HG03066 (cell line): ENCODE results near the gene CYP3A5.
A peak's percentile ranks its signal among the peaks of the same experiment; 100 is the strongest.

Experiments used
- ATAC-seq: cut with Tn5 transposase; IDR thresholded peaks from one replicate; pipeline ENCODE4 v1.9.1; 2021; ENCODE audit warnings: low read depth; ENCODE audit not compliant: unreplicated experiment

The CYP3A5 gene

DNA sequence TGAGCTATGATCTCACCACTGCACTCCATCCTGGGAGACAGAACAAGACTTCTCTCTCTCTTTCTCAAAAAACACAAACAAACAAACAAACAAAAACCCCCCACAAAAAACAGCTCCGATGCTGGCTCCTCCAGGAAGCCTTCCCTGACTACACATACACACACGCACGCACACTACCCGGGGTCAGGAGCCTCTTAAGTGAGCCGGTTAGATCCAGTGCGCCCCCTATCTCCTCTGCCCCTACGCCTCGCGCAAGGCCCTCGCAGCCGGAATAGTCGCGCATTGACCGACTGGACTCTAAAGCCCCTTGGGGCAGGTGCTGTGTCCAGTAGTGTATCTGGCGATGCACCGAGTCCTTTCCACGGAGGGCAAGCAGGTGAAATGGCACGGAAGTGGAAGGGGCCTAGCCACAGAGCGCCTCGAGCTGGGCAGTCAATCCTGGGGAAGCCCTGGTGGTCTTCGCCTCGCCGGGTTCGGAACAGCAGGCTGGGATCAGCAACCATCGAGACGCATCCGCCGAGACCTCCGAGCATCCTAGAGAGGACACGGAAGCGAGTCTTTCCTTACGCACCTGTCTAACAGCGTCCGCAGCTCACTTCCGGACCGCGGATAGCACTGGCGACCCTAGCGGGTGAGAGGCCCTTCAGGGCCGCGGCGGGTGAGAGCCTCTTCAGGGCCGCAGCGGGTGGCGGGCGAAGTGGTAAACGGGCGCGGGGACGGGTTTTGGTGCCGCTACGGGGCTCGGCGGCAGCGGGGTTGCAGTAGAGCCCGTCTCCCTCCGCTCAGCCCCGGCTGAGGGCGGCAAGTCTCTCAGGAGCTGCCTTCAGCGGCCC lies 63.2 kb downstream of the CYP3A5 start, which contains the start of gene ZSCAN25:
Gene ZSCAN25 (plus strand): TSS at position 588 of the 833 bp plus-strand sequence. CDS start 2,661 bp downstream, outside the sequence.
- ATAC-seq = peak; percentile 83

DNA sequence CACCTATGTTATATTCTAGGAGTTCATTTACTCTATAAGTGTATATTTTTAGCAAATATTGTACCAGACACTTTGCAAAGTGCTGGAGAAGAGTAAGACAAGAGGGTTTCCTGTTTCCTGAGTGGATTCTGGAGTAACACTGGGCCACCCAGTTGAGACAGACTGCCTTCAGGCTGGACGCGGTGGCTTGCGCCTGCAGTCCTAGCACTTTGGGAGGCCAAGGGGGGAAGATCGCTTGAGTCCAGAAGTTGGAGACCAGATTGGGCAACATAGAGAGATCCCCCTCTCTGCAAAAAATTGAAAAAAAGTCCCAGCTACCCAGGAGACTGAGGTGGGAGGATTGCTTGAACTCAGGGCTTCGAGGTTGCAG lies 63.8 kb downstream of the CYP3A5 start:
- ATAC-seq = no peak

DNA sequence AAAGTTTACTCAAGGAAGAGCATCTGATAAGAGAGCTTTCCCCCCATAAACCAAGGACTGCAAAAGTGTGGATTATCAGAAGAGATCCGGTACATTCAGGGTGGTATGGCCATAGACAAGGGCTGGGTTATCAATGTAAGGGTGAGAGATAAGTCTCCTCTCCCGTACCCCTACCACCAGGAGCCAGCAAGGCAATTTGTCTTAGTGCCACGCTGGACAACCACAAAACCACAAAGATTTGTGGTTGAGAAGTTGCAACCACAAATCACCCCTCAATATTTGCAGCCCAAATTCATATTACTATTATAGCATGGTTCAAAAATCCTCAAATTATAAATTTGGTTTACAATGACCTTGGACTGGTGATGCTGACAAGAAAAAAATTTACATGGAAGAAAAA lies 65.3 kb downstream of the CYP3A5 start:
- no peak for ATAC-seq

DNA sequence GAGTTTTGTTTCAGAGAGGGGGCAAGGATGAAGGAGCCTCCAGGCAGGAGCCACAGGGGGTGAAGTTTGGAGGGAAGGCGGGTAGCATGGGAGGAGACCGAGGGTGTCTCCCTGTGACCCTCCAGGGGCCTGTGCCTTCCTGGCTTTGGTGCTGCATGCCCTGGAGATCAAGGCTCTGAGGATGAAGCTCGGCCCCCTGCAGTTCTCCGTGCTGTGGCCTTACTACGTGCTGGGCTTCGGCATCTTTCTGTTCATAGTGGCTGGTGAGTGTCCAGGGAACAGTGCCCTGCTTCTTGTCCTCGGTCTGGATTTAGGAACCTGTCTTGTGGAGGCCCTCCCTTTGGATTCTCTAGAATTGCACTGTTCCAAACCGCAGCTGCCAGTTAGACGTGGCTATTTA lies 72.2 kb downstream of the CYP3A5 start:
- no peak for ATAC-seq

DNA sequence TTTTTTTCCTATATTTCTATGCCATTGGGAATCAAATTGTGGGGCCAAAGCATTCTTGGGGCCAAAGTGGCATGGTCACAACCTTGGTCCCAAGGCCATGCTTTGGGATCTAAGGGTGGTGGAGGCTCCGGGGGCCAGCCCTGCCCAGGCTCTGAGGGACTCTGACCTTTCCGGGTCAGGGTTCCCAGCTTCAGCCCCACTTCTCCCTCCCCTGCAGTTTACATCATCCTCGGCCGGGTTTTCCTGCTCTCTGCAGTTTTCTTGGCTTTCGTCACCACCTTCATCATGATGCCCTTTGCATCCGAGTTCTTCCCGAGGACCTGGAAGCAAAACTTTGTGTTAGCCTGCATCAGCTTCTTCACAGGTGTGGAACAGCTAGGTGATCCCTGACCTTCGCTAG lies 73.3 kb downstream of the CYP3A5 start:
- no peak for ATAC-seq

DNA sequence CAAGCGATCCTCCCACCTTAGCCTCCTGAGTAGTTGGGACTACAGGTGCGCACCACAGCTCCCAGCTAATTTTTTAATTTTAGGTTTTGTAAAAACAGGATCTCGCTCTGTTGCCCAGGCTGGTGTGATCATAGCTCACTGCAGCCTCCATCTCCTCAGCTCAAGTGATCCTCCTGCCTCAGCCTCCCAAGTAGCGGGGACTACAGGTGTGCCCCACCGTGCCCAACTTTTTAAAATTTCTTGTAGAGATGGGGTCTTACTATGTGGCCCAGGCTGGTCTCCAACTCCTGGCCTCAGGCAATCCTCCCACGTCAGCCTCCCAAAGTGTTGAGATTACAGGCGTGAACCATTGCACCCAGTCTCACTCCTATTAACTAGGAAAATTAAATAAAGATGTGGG lies 74.3 kb downstream of the CYP3A5 start:
- no peak for ATAC-seq

DNA sequence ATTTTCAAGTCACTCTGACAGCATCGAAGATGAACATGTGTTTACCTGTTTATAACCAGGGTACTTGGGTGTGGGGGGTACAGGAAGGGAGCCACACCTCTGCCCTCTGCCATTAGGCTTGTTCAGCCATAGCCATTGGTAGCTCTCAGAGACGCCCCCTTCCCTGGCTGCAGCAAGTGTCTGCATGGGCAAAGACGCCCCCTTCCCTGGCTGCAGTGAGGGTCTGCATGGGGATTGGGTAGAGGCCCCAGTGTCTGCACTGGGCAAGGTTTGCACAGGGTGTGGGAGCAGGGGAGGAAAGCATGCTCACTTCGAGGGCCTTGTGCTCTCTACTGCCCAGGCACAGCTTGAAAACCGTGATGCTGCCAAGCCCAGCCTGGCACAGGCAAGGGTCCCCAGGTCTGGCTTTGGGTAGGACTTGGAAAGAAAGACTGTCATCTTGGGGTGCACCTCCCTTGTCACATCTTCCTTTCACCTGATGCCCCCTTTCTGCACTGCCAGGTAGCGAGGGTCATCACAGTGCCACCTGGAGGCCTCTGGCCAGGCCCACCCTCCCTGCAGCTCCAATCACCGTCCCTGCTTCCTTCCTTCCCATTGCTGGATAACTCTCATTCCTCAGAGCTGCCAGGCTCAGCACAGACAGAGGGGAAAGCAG lies 78.0 kb downstream of the CYP3A5 start:
- ATAC-seq = no peak

DNA sequence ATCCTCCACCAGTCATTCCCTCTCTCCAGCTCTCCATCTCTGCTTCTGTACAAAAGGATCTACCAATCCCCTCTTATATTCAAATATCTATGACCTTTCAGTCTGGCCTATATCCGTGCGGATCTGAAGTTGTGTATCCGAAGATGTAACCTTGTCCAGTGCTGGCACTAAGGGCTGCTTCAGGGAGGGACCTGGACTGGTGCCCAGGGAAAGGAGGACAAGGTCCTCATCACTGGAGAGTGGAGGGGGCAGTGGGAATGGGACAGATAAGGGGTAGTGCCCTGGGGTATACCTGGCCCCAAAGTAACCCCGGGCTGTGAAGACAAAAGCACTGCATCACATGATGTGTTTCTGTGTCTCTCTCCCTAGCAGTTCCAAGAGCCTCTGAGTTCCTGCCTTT lies 80.0 kb downstream of the CYP3A5 start:
- no peak for ATAC-seq
